RWPE1 (cell line): ENCODE data around the gene CYP2S1.

Source experiments
- CTCF ChIA-PET: fragments of 350-600 bp; sonication (Branson Sonifier 250); formaldehyde crosslinking; extraction: SDS; loops from one replicate; lab custom pipeline; 2021; lab: Yijun Ruan, JAX
- POLR2A ChIA-PET: fragments of 400-600 bp; formaldehyde crosslinking; extraction: SDS; loops from one replicate; lab custom pipeline; 2020; ENCODE audit warnings: antibody characterized with exemption; ENCODE audit not compliant: low non-redundant PET; lab: Yijun Ruan, JAX
- DNase-seq: peaks from one replicate; pipeline ENCODE4 v3.0.0; 2012; ENCODE audit warnings: low spot score
- H3K27ac ChIP-seq: fragments of 450-650 bp; 2 replicates; pipeline ENCODE4 v1.5.1; 2017
- TF ChIP-seq, protein P1 (sequence below): fragments of 450-650 bp; conservative IDR thresholded peaks from 2 replicates; pipeline ENCODE4 v1.5.1; 2017; ENCODE audit warnings: low read depth, mild to moderate bottlenecking

Gene CYP2S1

DNA sequence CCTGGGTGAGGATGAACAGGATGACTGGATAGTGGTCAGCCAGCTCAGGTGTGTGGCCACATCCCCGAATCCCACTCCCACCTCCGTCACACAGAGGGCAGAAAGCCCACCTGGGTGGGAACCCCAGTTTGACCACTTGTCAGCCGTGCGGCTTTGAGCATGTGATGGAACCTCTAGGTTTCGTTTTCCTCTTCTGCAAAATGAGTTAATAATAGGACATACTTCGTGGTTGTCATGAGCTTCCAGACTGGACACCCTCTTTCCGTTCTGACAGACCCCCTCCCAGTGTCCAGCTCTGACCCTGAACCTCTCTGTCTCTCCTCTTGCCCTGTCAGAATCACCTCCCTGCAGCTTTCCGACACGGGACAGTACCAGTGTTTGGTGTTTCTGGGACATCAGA, 27.8 kb downstream of the CYP2S1 start:
- ChIA-PET CTCF (interaction anchor here (1.0 to 1.2 kb wide), 2 partner anchors 11 to 42 kb away, joined by 3 read pairs; no protein-coding TSS in a partner anchor), POLR2A (no interaction called here)

DNA sequence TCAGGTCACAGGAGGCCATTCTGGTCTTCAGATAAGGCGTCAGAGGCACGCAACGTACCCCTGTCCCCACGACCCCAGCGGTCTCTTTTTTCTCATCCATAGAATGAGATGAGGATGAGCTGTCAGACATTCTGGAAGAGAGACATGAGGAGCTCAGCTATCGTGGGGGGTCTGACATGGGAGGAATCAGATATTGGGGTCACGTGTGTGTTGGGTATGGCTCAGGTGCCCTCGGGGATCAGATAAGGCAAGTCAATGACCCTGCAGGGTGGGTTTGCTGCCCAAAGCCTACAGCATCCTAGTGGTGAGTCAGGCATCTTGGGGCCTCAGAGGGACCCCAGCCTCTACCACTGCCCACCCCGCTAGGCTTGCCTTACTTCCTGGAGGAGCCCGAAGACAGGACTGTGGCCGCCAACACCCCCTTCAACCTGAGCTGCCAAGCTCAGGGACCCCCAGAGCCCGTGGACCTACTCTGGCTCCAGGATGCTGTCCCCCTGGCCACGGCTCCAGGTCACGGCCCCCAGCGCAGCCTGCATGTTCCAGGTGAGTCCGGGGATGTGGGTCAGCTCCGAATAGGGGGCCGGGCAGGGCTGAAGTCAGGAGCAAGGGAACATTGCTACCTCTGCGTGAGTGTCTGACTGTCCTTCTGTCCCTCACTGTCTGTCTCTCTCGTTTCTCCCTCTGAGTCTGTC, 28.6 kb downstream of the CYP2S1 start:
- CTCF ChIA-PET = interaction anchor here (1.0 kb wide), 1 partner anchor 41 kb away, joined by 3 read pairs; no protein-coding TSS in a partner anchor
- peak overlapping the region; percentile 98 for H3K27ac ChIP-seq
- no peak for DNase-seq
- TF ChIP-seq, protein P1, sequence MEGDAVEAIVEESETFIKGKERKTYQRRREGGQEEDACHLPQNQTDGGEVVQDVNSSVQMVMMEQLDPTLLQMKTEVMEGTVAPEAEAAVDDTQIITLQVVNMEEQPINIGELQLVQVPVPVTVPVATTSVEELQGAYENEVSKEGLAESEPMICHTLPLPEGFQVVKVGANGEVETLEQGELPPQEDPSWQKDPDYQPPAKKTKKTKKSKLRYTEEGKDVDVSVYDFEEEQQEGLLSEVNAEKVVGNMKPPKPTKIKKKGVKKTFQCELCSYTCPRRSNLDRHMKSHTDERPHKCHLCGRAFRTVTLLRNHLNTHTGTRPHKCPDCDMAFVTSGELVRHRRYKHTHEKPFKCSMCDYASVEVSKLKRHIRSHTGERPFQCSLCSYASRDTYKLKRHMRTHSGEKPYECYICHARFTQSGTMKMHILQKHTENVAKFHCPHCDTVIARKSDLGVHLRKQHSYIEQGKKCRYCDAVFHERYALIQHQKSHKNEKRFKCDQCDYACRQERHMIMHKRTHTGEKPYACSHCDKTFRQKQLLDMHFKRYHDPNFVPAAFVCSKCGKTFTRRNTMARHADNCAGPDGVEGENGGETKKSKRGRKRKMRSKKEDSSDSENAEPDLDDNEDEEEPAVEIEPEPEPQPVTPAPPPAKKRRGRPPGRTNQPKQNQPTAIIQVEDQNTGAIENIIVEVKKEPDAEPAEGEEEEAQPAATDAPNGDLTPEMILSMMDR = no peak
- POLR2A ChIA-PET = no interaction called here

More for the DNA sequence above, 27.8 kb downstream of the CYP2S1 start:
- DNase-seq = no peak
- TF ChIP-seq, protein P1 = no peak
- peak overlapping the region; percentile 98 for H3K27ac ChIP-seq

DNA sequence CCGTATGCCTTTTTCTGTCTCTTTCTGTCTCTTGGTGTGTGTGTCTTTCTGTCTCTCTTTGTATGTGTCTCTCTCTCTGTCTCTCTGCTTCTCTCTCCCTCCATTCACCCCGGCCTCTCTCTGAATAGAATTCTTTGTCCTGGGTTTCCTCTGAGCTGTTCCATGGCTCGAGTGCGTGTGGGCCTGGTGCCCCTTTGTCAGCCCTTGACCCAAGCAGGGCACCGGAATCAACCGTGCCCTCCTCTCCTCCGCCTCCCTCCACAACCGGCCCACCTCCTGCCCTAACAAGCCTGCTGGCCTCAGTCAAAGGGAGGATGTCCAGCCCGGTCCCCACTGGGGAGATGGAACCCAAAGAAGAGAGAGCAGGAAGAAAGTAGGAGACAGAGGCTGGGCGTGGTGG, 29.2 kb downstream of the CYP2S1 start:
- TF ChIP-seq, protein P1 = no peak
- H3K27ac ChIP-seq = peak overlapping the region; percentile 98
- no peak for DNase-seq
- ChIA-PET POLR2A (no interaction called here), CTCF (no interaction called here)

DNA sequence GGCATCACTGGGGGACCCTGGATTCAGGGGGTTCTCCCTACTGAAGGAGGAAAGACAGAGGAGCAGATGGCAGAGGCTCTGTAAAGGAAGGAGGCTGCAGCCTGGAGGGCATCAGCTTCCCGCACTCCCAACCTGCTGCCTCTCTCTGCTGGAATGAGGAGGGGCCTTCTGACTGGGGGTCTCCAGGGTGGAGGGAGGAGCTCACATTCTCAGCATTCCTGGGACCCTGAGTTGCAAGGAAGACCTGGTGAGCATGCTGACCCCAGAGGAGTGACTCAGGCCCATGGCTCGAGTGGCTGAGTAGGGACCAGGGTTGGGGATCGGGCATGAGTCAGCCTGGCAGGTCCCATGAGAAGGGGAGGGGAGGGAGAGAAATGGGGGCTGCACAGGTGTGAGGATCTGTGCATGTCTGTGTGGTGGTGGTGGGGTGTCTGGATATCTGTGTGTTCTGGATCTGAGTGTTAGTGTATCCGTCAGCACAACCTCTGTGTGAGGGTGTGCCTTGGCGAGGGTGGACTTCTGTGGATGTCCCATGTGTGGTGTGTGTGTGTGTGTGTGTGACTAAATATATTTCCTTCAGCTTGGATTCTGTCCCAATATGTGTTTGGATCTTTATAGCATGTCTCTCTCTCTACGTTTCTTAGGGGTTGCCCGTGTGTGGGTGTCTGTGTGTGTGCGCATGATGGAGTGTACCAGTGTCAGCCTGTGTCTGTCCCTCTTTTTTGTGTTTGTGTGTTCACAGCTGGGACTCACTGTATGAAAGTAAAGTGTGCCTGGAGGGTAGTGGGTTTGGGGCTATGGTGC, 30.6 kb downstream of the CYP2S1 start:
- peak overlapping the region; percentile 98 for H3K27ac ChIP-seq
- peak; percentile 67 for DNase-seq
- POLR2A ChIA-PET = interaction anchor here (1.0 kb wide), 1 partner anchor 21 kb away, joined by 4 read pairs; no protein-coding TSS in a partner anchor
- TF ChIP-seq, protein P1 = no peak
- CTCF ChIA-PET = interaction anchor here (1.2 to 2.9 kb wide), 2 partner anchors 19 to 38 kb away, joined by 4 to 11 read pairs; no protein-coding TSS in a partner anchor

DNA sequence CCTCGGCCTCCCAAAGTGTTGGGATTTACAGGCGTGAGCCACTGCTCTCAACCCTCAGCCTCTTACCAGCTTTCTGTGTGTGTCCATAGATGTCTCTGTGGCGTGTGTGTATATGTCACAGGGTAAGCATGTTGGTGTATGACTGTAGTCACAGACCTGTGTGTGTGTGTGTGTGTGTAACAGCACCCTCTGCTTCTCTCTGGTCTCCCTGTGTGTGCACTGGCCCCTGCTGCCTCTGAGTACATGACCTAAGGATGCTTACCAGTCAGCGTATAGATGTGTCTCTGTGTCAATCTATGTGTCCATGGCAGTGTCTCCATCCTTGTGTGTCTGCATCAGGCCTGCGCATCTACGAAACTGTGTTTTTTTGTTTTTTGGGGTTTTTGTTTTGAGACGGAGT, 31.6 kb downstream of the CYP2S1 start:
- H3K27ac ChIP-seq = peak overlapping the region; percentile 98
- ChIA-PET CTCF (interaction anchor here (1.2 to 2.9 kb wide), 2 partner anchors 20 to 37 kb away, joined by 4 to 11 read pairs; no protein-coding TSS in a partner anchor), POLR2A (interaction anchor here (0.6 to 1.0 kb wide), 2 partner anchors 21 to 22 kb away, joined by 3 to 4 read pairs; no protein-coding TSS in a partner anchor)
- no peak for DNase-seq
- TF ChIP-seq, protein P1 = no peak
